ENCODE data around the gene GRAMD4. TPM values are rescaled to one million over a fixed set of nuclear protein-coding genes. Genes with fewer than 3 reads are reported as not detected.

The GRAMD4 gene
- total RNA-seq, 1 experiment from 2014 or later = 19.8 TPM

DNA sequence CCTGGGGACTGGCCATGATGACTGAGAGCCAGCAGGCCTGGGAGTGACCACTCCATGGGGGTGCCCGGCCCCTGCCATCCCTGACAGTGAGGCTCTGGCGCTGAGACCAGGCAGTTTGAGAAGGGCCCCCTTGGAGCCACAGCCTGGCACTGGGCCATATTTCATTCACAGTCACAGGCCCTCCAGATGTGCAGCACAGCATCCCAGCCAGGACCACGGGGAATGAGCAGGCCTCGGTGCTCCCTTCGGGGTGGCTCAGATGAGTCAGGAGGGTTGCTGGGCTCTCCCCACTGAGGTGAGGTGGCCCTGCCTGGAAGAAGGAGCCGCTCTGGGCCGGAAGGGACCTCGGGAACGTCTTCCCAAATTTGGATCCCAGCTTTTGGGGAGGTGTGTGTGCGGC lies 53.0 kb downstream of the GRAMD4 start:
- no peak overlapping the region for H2BK12ac ChIP-seq (ENCODE audit: insufficient read length, low read depth, low read length)
- Mint-ChIP-seq H3K27me3 (ENCODE audit: low read depth) (no peaks in the 10 kb centered on the region), H3K36me3 (ENCODE audit: insufficient read depth in 1 of 3, low read depth in 3 of 3) (peaks cover 2 to 10% (median 5%) of the 10 kb centered on the region in 3 experiments; a peak in 5 of 7 replicates), H3K27ac (peak overlapping the region in 1 of 3 experiments; percentile 28; a peak in 1 of 7 replicates), H3K4me1 (no peaks in the 10 kb centered on the region), H3K9me3 (no peaks in the 10 kb centered on the region), H3K4me3 (no peak overlapping the region)
- no peak overlapping the region for H3T11ph ChIP-seq (ENCODE audit: low read length)
- no peak overlapping the region for H2BK120ac ChIP-seq (ENCODE audit: low read depth, low read length, poor library complexity, severe bottlenecking)
- H2AFZ ChIP-seq (ENCODE audit: low read length) = no peak overlapping the region
- no peak overlapping the region for H4K91ac ChIP-seq (ENCODE audit: insufficient read length, low read depth, low read length)
- no peak overlapping the region for H3K4me2 ChIP-seq (ENCODE audit: insufficient read depth, insufficient read length, low read length)
- H3K23me2 ChIP-seq (ENCODE audit: insufficient read length, low read depth, low read length, poor library complexity, severe bottlenecking) = no peaks in the 10 kb centered on the region
- no CpG with 5 or more reads among the region's 10 CpGs for WGBS (ENCODE audit: extremely low coverage, insufficient read length, low lambda C conversion rate)
- H3K79me1 ChIP-seq (ENCODE audit: insufficient read depth, low read depth, low read length, poor library complexity, severe bottlenecking) = no peaks in the 10 kb centered on the region
- no peaks in the 10 kb centered on the region for H3K79me2 ChIP-seq (ENCODE audit: insufficient read depth, low read length)
- H2BK15ac ChIP-seq (ENCODE audit: low read depth, low read length) = no peak overlapping the region
- no peak overlapping the region for H3K9ac ChIP-seq (ENCODE audit: extremely low read depth, insufficient read length, low read length)
- no peak overlapping the region for H2AK5ac ChIP-seq (ENCODE audit: insufficient read length, low read length)
- H3K4ac ChIP-seq (ENCODE audit: low read depth, low read length) = no peak overlapping the region
- no peak overlapping the region for H4K8ac ChIP-seq (replicated peaks; ENCODE audit: insufficient read length, low read depth, low read length)
- no peak overlapping the region; the same call in 1 of the 2 replicates for H3K14ac ChIP-seq (ENCODE audit: insufficient read depth, low read length)
- no peak overlapping the region for H2BK5ac ChIP-seq (ENCODE audit: insufficient read length, low read length)
- no peak for DNase-seq
- H2BK20ac ChIP-seq (ENCODE audit: low read depth, low read length, poor library complexity, severe bottlenecking) = no peak overlapping the region
- no peak overlapping the region for H3K56ac ChIP-seq (ENCODE audit: insufficient read length, low read depth, low read length)
- no peaks in the 10 kb centered on the region for H3K27me3 ChIP-seq (ENCODE audit: insufficient read depth, low read length)
- no peaks in the 10 kb centered on the region for H3K9me3 ChIP-seq (ENCODE audit: control insufficient read depth, low read depth, low read length)
- H3K18ac ChIP-seq (ENCODE audit: insufficient read length, low read depth, low read length) = no peak overlapping the region
- TF ChIP-seq, protein P1, sequence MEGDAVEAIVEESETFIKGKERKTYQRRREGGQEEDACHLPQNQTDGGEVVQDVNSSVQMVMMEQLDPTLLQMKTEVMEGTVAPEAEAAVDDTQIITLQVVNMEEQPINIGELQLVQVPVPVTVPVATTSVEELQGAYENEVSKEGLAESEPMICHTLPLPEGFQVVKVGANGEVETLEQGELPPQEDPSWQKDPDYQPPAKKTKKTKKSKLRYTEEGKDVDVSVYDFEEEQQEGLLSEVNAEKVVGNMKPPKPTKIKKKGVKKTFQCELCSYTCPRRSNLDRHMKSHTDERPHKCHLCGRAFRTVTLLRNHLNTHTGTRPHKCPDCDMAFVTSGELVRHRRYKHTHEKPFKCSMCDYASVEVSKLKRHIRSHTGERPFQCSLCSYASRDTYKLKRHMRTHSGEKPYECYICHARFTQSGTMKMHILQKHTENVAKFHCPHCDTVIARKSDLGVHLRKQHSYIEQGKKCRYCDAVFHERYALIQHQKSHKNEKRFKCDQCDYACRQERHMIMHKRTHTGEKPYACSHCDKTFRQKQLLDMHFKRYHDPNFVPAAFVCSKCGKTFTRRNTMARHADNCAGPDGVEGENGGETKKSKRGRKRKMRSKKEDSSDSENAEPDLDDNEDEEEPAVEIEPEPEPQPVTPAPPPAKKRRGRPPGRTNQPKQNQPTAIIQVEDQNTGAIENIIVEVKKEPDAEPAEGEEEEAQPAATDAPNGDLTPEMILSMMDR (conservative IDR thresholded peaks at IDR 0.05) = no peak
- H3K23ac ChIP-seq (ENCODE audit: insufficient read length, low read depth, low read length) = no peak overlapping the region
- no peaks in the 10 kb centered on the region for H4K20me1 ChIP-seq (ENCODE audit: control insufficient read depth, insufficient read depth, insufficient read length)
- H3K27ac ChIP-seq (ENCODE audit: insufficient read length, low read depth, low read length) = no peak overlapping the region
- no peaks in the 10 kb centered on the region for H3K4me1 ChIP-seq (ENCODE audit: insufficient read depth, low read length)
- H4K5ac ChIP-seq (ENCODE audit: insufficient read length, low read depth, low read length) = no peak overlapping the region

All from H9 (cell line).